ENCODE data around the gene ULK4. TPM values are rescaled to one million over a fixed set of nuclear protein-coding genes. Genes with fewer than 3 reads are reported as not detected.

The ULK4 gene
- total RNA-seq, 1 experiment from 2014 or later = 4.2 TPM

- CTCF ChIA-PET = no interaction called here
- Mint-ChIP-seq H3K4me1 (ENCODE audit: low read depth, unreplicated experiment) (no peaks in the 10 kb centered on the region), H3K4me3 (ENCODE audit: unreplicated experiment) (no peak overlapping the region), H3K27me3 (ENCODE audit: insufficient read depth, unreplicated experiment) (peaks cover 3% of the 10 kb centered on the region), H3K9me3 (ENCODE audit: unreplicated experiment) (peaks cover 7% of the 10 kb centered on the region), H3K36me3 (ENCODE audit: insufficient read depth, unreplicated experiment) (no peaks in the 10 kb centered on the region), H3K27ac (ENCODE audit: unreplicated experiment) (no peak overlapping the region)
- H3K9me3 ChIP-seq = no peaks in the 10 kb centered on the region
- POLR2A ChIA-PET = no interaction called here
- TF ChIP-seq CTCF (IDR thresholded peaks at IDR 0.05; ENCODE audit: insufficient read depth in 1 of 2, low read depth in 1 of 2, low read length in 1 of 2, severe bottlenecking in 1 of 2, unreplicated experiment in 1 of 2) = no peak
- no TSS peak for BruUV-seq (replicated peaks)
- no peak overlapping the region for H3K4me3 ChIP-seq (ENCODE audit: low read depth, low read length)
- H3K4me1 ChIP-seq = no peaks in the 10 kb centered on the region
- H3K27me3 ChIP-seq (replicated peaks; ENCODE audit: control insufficient read depth, insufficient read depth, low read length) = no peaks in the 10 kb centered on the region
- intact Hi-C loops (cut with micrococcal nuclease; ENCODE audit: unreplicated experiment) = no loop called here
- no peak for DNase-seq
- H3K36me3 ChIP-seq (ENCODE audit: control insufficient read depth, insufficient read depth, low read length) = no peaks in the 10 kb centered on the region
Observed at GRCh38 chr3:41464858-41465257, 497.0 kb downstream of the ULK4 start.

GRCh38 chr3:41464401-41464800 lies 497.5 kb downstream of the ULK4 start:
- CTCF ChIA-PET = no interaction called here
- Histone ChIP-seq H3K4me1 (no peaks in the 10 kb centered on the region), H3K36me3 (ENCODE audit: control insufficient read depth, insufficient read depth, low read length) (no peaks in the 10 kb centered on the region), H3K9me3 (no peaks in the 10 kb centered on the region), H3K27me3 (replicated peaks; ENCODE audit: control insufficient read depth, insufficient read depth, low read length) (no peaks in the 10 kb centered on the region), H3K4me3 (ENCODE audit: low read depth, low read length) (no peak overlapping the region)
- no peak overlapping the region for H3K4me3 Mint-ChIP-seq (ENCODE audit: unreplicated experiment)
- H3K27ac Mint-ChIP-seq (ENCODE audit: unreplicated experiment) = no peak overlapping the region
- peaks cover 3% of the 10 kb centered on the region for H3K27me3 Mint-ChIP-seq (ENCODE audit: insufficient read depth, unreplicated experiment)
- H3K9me3 Mint-ChIP-seq (ENCODE audit: unreplicated experiment) = peaks cover 2% of the 10 kb centered on the region
- no peaks in the 10 kb centered on the region for H3K4me1 Mint-ChIP-seq (ENCODE audit: low read depth, unreplicated experiment)
- H3K36me3 Mint-ChIP-seq (ENCODE audit: insufficient read depth, unreplicated experiment) = no peaks in the 10 kb centered on the region
- no peak for DNase-seq
- TF ChIP-seq CTCF (IDR thresholded peaks at IDR 0.05; ENCODE audit: insufficient read depth in 1 of 2, low read depth in 1 of 2, low read length in 1 of 2, severe bottlenecking in 1 of 2, unreplicated experiment in 1 of 2) = no peak
- BruUV-seq (replicated peaks) = no TSS peak
- POLR2A ChIA-PET = no interaction called here
- intact Hi-C loops (cut with micrococcal nuclease; ENCODE audit: unreplicated experiment) = no loop called here

- BruUV-seq (replicated peaks) = no TSS peak
Observed at GRCh38 chr3:41462103-41462691, 499.7 kb downstream of the ULK4 start.

More at GRCh38 chr3:41462103-41462691, 499.7 kb downstream of the ULK4 start:
- Histone ChIP-seq H3K4me1 (no peaks in the 10 kb centered on the region), H3K9me3 (no peaks in the 10 kb centered on the region), H3K4me3 (ENCODE audit: low read depth, low read length) (no peak overlapping the region), H3K27me3 (replicated peaks; ENCODE audit: control insufficient read depth, insufficient read depth, low read length) (no peaks in the 10 kb centered on the region), H3K36me3 (ENCODE audit: control insufficient read depth, insufficient read depth, low read length) (no peaks in the 10 kb centered on the region)
- ChIA-PET CTCF (no interaction called here), POLR2A (no interaction called here)
- no peaks in the 10 kb centered on the region for H3K27me3 Mint-ChIP-seq (ENCODE audit: insufficient read depth, unreplicated experiment)
- no peaks in the 10 kb centered on the region for H3K9me3 Mint-ChIP-seq (ENCODE audit: unreplicated experiment)
- H3K4me1 Mint-ChIP-seq (ENCODE audit: low read depth, unreplicated experiment) = no peaks in the 10 kb centered on the region
- DNase-seq = no peak
- H3K27ac Mint-ChIP-seq (ENCODE audit: unreplicated experiment) = no peak overlapping the region
- intact Hi-C loops (cut with micrococcal nuclease; ENCODE audit: unreplicated experiment) = no loop called here
- H3K36me3 Mint-ChIP-seq (ENCODE audit: insufficient read depth, unreplicated experiment) = no peaks in the 10 kb centered on the region
- no peak for TF ChIP-seq CTCF (IDR thresholded peaks at IDR 0.05; ENCODE audit: insufficient read depth in 1 of 2, low read depth in 1 of 2, low read length in 1 of 2, severe bottlenecking in 1 of 2, unreplicated experiment in 1 of 2)
- H3K4me3 Mint-ChIP-seq (ENCODE audit: unreplicated experiment) = no peak overlapping the region
